HEK293 (cell line): Measurements from ENCODE around the gene DHPS.

Source experiments
- CTCF ChIP-seq: fragments of 450-650 bp; formaldehyde crosslinking; IDR thresholded peaks from 2 replicates; pipeline ENCODE4 v1.5.1; 2016; ENCODE audit warnings: missing biosample characterization, missing genetic modification characterization
- GLIS1 ChIP-seq: fragments of 450-650 bp; formaldehyde crosslinking; IDR thresholded peaks from 2 replicates; pipeline ENCODE4 v1.5.1; 2016; ENCODE audit warnings: missing biosample characterization, missing genetic modification characterization
- HOXC10 ChIP-seq: sonication (generic); formaldehyde crosslinking; IDR thresholded peaks from 2 replicates; pipeline ENCODE4 v1.8.1; 2023; ENCODE audit warnings: mild to moderate bottlenecking, missing genetic modification reagents
- INSM2 ChIP-seq: fragments of 450-650 bp; formaldehyde crosslinking; IDR thresholded peaks from 2 replicates; pipeline ENCODE4 v1.5.1; 2016; ENCODE audit warnings: missing biosample characterization, missing genetic modification characterization
- KLF16 ChIP-seq: fragments of 450-650 bp; formaldehyde crosslinking; IDR thresholded peaks from 2 replicates; pipeline ENCODE4 v1.5.1; 2017; ENCODE audit warnings: missing biosample characterization, missing genetic modification characterization
- KLF8 ChIP-seq: fragments of 450-650 bp; formaldehyde crosslinking; IDR thresholded peaks from 2 replicates; pipeline ENCODE4 v1.5.1; 2016; ENCODE audit warnings: missing biosample characterization, missing genetic modification characterization
- MEIS1 ChIP-seq: sonication (generic); formaldehyde crosslinking; IDR thresholded peaks from 2 replicates; pipeline ENCODE4 v1.8.1; 2022; ENCODE audit warnings: missing genetic modification reagents, mild to moderate bottlenecking, borderline replicate concordance
- OVOL3 ChIP-seq: fragments of 450-650 bp; formaldehyde crosslinking; IDR thresholded peaks from 2 replicates; pipeline ENCODE4 v1.5.1; 2016; ENCODE audit warnings: missing biosample characterization, missing genetic modification characterization
- PRDM6 ChIP-seq: fragments of 450-650 bp; formaldehyde crosslinking; IDR thresholded peaks from 2 replicates; pipeline ENCODE4 v1.5.1; 2017; ENCODE audit warnings: missing biosample characterization, missing genetic modification characterization
- REPIN1 ChIP-seq: fragments of 450-650 bp; formaldehyde crosslinking; IDR thresholded peaks from 2 replicates; pipeline ENCODE4 v1.5.1; 2017; ENCODE audit warnings: missing biosample characterization, missing genetic modification characterization, low read depth
- SP7 ChIP-seq: fragments of 450-650 bp; formaldehyde crosslinking; IDR thresholded peaks from 2 replicates; pipeline ENCODE4 v1.5.1; 2016; ENCODE audit warnings: missing biosample characterization, missing genetic modification characterization
- TRIM28 ChIP-seq: IDR thresholded peaks from 2 replicates; pipeline ENCODE4 v1.6.1; 2011; ENCODE audit warnings: low read length, control low read depth, borderline replicate concordance
- ZBTB8A ChIP-seq: fragments of 450-650 bp; formaldehyde crosslinking; IDR thresholded peaks from 2 replicates; pipeline ENCODE4 v1.5.1; 2016; ENCODE audit warnings: missing biosample characterization, missing genetic modification characterization
- ZFHX2 ChIP-seq: fragments of 450-650 bp; formaldehyde crosslinking; conservative IDR thresholded peaks from 2 replicates; pipeline ENCODE4 v1.5.1; 2016; ENCODE audit warnings: missing biosample characterization, missing genetic modification characterization
- ZFP41 ChIP-seq: fragments of 450-650 bp; formaldehyde crosslinking; IDR thresholded peaks from 2 replicates; pipeline ENCODE4 v1.5.1; 2016; ENCODE audit warnings: missing biosample characterization, missing genetic modification characterization, borderline replicate concordance
- ZFP69B ChIP-seq: fragments of 450-650 bp; formaldehyde crosslinking; IDR thresholded peaks from 2 replicates; pipeline ENCODE4 v1.5.1; 2016; ENCODE audit warnings: missing biosample characterization, missing genetic modification characterization
- ZNF121 ChIP-seq: fragments of 450-650 bp; formaldehyde crosslinking; IDR thresholded peaks from 2 replicates; pipeline ENCODE4 v1.5.1; 2016; ENCODE audit warnings: missing biosample characterization, missing genetic modification characterization
- ZNF239 ChIP-seq: fragments of 450-650 bp; formaldehyde crosslinking; IDR thresholded peaks from 2 replicates; pipeline ENCODE4 v1.5.1; 2016; ENCODE audit warnings: missing biosample characterization, missing genetic modification characterization
- ZNF292 ChIP-seq: fragments of 450-650 bp; formaldehyde crosslinking; IDR thresholded peaks from 2 replicates; pipeline ENCODE4 v1.5.1; 2016; ENCODE audit warnings: low read depth, missing biosample characterization, missing genetic modification characterization, borderline replicate concordance
- ZNF335 ChIP-seq: fragments of 450-650 bp; formaldehyde crosslinking; conservative IDR thresholded peaks from 2 replicates; pipeline ENCODE4 v1.5.1; 2016; ENCODE audit warnings: missing biosample characterization, missing genetic modification characterization
- ZNF350 ChIP-seq: fragments of 450-650 bp; formaldehyde crosslinking; IDR thresholded peaks from 2 replicates; pipeline ENCODE4 v1.5.0; 2017; ENCODE audit warnings: missing biosample characterization, mild to moderate bottlenecking, missing genetic modification characterization
- ZNF404 ChIP-seq: fragments of 450-650 bp; formaldehyde crosslinking; IDR thresholded peaks from 2 replicates; pipeline ENCODE4 v1.5.1; 2017; ENCODE audit warnings: missing biosample characterization, missing genetic modification characterization
- ZNF558 ChIP-seq: fragments of 450-650 bp; formaldehyde crosslinking; IDR thresholded peaks from 2 replicates; pipeline ENCODE4 v1.5.1; 2016; ENCODE audit warnings: missing biosample characterization, missing genetic modification characterization
- ZNF76 ChIP-seq: fragments of 450-650 bp; formaldehyde crosslinking; IDR thresholded peaks from 2 replicates; pipeline ENCODE4; 2016; ENCODE audit warnings: low read depth, missing biosample characterization, missing genetic modification characterization, borderline replicate concordance
- ZNF768 ChIP-seq: fragments of 450-650 bp; formaldehyde crosslinking; IDR thresholded peaks from 2 replicates; pipeline ENCODE4 v1.5.1; 2018; ENCODE audit warnings: missing biosample characterization, mild to moderate bottlenecking, missing genetic modification characterization
- ZNF791 ChIP-seq: fragments of 450-650 bp; formaldehyde crosslinking; IDR thresholded peaks from 2 replicates; pipeline ENCODE4 v1.5.1; 2016; ENCODE audit warnings: missing biosample characterization, missing genetic modification characterization
- ZNF792 ChIP-seq: fragments of 450-650 bp; formaldehyde crosslinking; IDR thresholded peaks from 2 replicates; pipeline ENCODE4 v1.5.1; 2016; ENCODE audit warnings: missing biosample characterization, missing genetic modification characterization
- ZNF843 ChIP-seq: fragments of 450-650 bp; formaldehyde crosslinking; IDR thresholded peaks from 2 replicates; pipeline ENCODE4 v1.5.1; 2016; ENCODE audit warnings: missing biosample characterization, missing genetic modification characterization
- ZSCAN5A ChIP-seq: fragments of 450-650 bp; formaldehyde crosslinking; IDR thresholded peaks from 2 replicates; pipeline ENCODE4 v1.5.1; 2016; ENCODE audit warnings: missing biosample characterization, missing genetic modification characterization
- TF ChIP-seq, protein P1 (sequence below): fragments of 450-650 bp; formaldehyde crosslinking; IDR thresholded peaks from 2 replicates; pipeline ENCODE4 v1.5.1; 2016; ENCODE audit warnings: missing biosample characterization, missing genetic modification characterization, low read depth
- TF ChIP-seq, protein P2 (sequence below): fragments of 450-650 bp; formaldehyde crosslinking; IDR thresholded peaks from 2 replicates; pipeline ENCODE4 v1.5.1; 2016; ENCODE audit warnings: missing biosample characterization, missing genetic modification characterization

Gene DHPS

DNA sequence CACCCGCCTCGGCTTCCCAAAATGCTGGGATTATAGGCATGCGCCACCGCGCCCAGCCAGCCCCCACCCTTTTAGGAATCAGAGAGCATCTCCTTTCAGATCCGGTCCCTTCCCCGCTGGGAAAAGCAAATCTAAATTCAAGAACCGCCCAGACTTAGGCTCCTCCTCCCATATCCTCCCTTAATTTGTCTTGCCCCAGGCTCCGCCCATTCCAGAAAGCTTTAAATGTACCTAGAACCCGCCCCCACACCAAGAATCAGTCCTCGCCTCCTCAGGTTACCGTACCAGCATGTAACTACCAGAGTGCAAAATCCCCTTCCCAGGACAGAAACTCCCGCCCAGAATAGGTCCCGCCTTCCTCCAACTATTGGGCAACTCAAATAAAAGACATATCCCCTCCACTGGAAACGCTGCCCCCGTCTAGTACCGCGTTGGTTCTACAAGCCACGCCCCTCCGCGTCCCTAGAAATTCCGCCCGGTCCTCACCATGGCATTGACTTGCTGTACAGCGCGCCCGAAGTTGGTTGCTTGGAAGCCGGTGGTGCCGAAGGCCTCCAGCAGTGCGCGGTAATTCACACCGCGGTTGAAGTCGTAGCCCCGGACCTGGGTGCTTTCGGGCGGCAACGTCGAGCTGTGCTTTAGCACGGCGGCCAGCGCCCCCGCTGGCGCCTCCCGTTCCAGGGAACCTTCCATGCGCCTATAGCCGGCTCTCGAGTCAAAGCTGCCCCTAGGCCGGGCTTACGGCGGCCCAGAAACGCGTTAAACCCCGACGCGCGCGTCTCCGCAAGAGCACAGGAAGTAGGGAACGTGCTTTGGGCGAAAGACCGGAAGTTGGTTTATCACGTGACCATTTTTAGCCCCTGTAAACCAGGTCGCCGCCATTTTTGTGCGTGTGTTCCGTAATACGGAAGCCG lies at the start of gene DHPS (continued):
- TF ChIP-seq, protein P1, sequence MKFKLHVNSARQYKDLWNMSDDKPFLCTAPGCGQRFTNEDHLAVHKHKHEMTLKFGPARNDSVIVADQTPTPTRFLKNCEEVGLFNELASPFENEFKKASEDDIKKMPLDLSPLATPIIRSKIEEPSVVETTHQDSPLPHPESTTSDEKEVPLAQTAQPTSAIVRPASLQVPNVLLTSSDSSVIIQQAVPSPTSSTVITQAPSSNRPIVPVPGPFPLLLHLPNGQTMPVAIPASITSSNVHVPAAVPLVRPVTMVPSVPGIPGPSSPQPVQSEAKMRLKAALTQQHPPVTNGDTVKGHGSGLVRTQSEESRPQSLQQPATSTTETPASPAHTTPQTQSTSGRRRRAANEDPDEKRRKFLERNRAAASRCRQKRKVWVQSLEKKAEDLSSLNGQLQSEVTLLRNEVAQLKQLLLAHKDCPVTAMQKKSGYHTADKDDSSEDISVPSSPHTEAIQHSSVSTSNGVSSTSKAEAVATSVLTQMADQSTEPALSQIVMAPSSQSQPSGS (tag by site-specific recombination) = no peak
- peak; percentile 67; the same call in 1 of the 2 replicates for TF ChIP-seq ZNF792 (tag by site-specific recombination)
- peak; percentile 51; the same call in 1 of the 2 replicates for TF ChIP-seq CTCF (tag by site-specific recombination)
- no peak for TF ChIP-seq ZNF791 (tag by site-specific recombination)
- peak; percentile 48; the same call in 1 of the 2 replicates for TF ChIP-seq ZSCAN5A (tag by site-specific recombination)
- no peak for TF ChIP-seq ZNF121
- TF ChIP-seq KLF8 (tag by site-specific recombination) = peak; percentile 70
- no peak for TF ChIP-seq ZNF768 (tag by site-specific recombination)
- no peak for TF ChIP-seq TRIM28
- TF ChIP-seq ZFP41 (tag by site-specific recombination) = no peak
- TF ChIP-seq ZNF335 (tag by site-specific recombination) = peak; percentile 92
- no peak for TF ChIP-seq HOXC10 (CRISPR knock-in tag)
- no peak for TF ChIP-seq MEIS1
- peak; percentile 19; the same call in 1 of the 2 replicates for TF ChIP-seq ZFP69B (tag by site-specific recombination)
- 0 out of 2 replicates have a peak, but pooled peaks have one; percentile 77 for TF ChIP-seq REPIN1 (tag by site-specific recombination)
- peak; percentile 69; the same call in 1 of the 2 replicates for TF ChIP-seq KLF16
- peak; percentile 42; the same call in 1 of the 2 replicates for TF ChIP-seq ZNF843
- peak; percentile 77 for TF ChIP-seq ZNF76 (tag by site-specific recombination)
- peak; percentile 66 for TF ChIP-seq GLIS1 (tag by site-specific recombination)
- no peak for TF ChIP-seq ZNF292
- TF ChIP-seq SP7 (tag by site-specific recombination) = peak; percentile 88
- peak; percentile 82 for TF ChIP-seq ZBTB8A (tag by site-specific recombination)
- TF ChIP-seq PRDM6 (tag by site-specific recombination) = no peak
- peak; percentile 60 for TF ChIP-seq ZFHX2
- TF ChIP-seq, protein P2, sequence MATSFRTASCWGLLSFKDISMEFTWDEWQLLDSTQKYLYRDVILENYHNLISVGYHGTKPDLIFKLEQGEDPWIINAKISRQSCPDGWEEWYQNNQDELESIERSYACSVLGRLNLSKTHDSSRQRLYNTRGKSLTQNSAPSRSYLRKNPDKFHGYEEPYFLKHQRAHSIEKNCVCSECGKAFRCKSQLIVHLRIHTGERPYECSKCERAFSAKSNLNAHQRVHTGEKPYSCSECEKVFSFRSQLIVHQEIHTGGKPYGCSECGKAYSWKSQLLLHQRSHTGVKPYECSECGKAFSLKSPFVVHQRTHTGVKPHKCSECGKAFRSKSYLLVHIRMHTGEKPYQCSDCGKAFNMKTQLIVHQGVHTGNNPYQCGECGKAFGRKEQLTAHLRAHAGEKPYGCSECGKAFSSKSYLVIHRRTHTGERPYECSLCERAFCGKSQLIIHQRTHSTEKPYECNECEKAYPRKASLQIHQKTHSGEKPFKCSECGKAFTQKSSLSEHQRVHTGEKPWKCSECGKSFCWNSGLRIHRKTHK = no peak
- TF ChIP-seq INSM2 = peak; percentile 53; the same call in 1 of the 2 replicates
- TF ChIP-seq ZNF404 (tag by site-specific recombination) = no peak
- no peak for TF ChIP-seq ZNF239 (tag by site-specific recombination)
- no peak for TF ChIP-seq OVOL3 (tag by site-specific recombination)
- TF ChIP-seq ZNF350 (tag by site-specific recombination) = no peak
- no peak; the same call in 1 of the 2 replicates for TF ChIP-seq ZNF558 (tag by site-specific recombination)
